ENCODE results near the gene KRT13.

The KRT13 gene

GRCh38 chr17:41464173-41464572 lies 41.2 kb downstream of the KRT13 start:
- DNase-seq, result no peak

DNA sequence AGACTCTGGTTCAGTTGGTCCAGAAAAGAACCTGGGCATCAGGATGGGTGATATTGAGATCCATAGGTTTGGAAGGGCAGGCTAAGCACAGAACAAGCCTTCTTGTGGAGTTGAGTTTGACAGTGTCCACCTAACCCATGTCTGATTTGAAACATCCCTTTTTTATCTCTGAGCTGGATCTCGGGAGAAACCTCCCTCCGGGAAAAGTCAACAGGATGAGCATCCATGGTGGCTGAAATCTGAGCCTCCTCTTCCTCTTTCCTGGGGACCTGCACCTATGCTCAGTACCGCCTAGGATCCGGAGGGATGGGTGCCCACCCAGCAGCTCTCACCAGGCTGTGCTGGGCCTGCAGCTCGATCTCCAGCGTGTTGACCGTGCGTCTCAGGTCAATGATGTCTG lies 41.7 kb downstream of the KRT13 start:
- no peak for DNase-seq

- DNase-seq, result no peak
Observed at GRCh38 chr17:41462705-41463104, 42.7 kb downstream of the KRT13 start.

DNA sequence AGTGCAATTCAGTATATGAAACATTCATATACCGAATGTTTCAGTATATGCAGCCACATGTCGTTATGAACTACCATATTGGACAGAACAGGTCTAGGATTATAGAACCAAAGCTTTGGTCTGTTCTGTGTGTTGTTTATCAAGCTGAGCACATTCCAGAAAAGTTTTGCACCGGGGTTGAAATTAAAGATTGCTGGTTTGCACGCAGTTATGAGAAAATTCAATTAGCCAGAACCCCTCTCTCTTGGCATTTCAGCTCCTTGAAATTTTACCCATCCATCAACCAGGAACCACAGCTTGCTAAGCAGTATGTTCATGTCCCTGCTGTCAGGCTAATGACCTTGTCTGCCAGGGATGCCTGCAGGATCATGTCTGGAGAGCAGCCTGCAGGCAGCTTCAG lies 47.7 kb downstream of the KRT13 start:
- no peak for DNase-seq

GRCh38 chr17:41456204-41456603 lies 49.2 kb downstream of the KRT13 start:
- DNase-seq, result no peak

DNA sequence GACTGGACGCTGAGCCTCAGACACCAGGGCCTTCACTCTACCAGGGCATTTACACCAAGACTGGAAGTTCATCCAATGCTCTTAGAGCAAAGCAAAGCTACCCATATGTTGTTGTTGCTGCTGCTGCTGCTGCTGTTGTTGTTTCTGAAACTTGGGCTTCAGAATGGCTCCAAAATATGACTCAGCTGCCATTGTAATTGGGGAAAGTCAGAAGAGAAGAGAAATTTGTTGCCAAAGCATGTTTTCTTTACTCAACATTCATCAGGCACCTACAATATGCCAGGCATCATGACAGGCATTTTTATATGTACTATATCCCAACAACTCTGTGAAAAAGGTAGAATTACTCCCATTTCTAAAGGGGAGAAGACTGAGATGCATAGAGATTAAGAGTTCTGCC lies 50.2 kb downstream of the KRT13 start:
- no peak for DNase-seq

- no peak for DNase-seq
Observed at GRCh38 chr17:41453066-41453465, 52.3 kb downstream of the KRT13 start.

GRCh38 chr17:41452281-41452680 lies 53.1 kb downstream of the KRT13 start:
- no peak for DNase-seq

DNA sequence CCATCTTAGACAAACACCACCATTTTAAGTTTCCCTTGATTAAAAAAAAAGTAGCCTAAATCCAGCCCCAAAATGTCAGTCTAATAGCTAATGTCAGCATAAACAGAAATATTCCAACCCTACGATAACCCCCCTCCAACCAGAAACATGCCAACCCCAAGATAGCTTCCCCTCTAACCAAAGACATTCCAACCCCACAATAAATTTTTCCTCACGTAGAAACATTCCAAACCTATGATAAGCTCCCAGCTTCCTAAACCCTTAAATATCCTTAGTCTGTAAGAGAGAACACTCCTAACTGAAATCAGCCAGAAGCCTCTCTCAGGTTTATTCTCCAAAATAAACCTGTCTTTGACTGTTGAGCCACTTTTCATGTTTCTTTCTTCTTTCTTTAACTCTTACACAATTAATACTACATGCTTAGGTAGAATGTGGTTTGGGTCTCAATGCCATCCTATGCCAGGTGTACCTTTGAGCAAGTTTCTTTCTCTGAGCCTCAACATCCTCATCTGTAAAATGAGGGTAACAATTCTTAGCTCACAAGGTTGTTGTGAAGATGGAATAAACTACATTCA lies 54.2 kb downstream of the KRT13 start:
- no peak for DNase-seq

Measured in NCI-H1105 treated with DMSO at 0.1 percent for 48 hours (cell line).